ENCODE results near the gene NHS.
A peak's percentile ranks its signal among the peaks of the same experiment; 100 is the strongest.

Gene NHS

GRCh38 chrX:17374619-17375366 lies at the start of gene NHS:
Gene NHS, plus strand, starts transcription at chrX:17375200. Its CDS starts 558 bp downstream, at chrX:17375758.
- DNase-seq (ENCODE audit: low spot score) = peak; percentile 23

- no peak for DNase-seq (ENCODE audit: low spot score)
These were observed 46.2 kb upstream of the NHS start for GRCh38 chrX:17328837-17329236.

GRCh38 chrX:17336377-17336776 lies 38.6 kb upstream of the NHS start:
- DNase-seq (ENCODE audit: low spot score) = no peak

- DNase-seq (ENCODE audit: low spot score) = no peak
These were observed 19.0 kb upstream of the NHS start for GRCh38 chrX:17355976-17356375.

- peak; percentile 58 for DNase-seq (ENCODE audit: low spot score)
These were observed 15.5 kb upstream of the NHS start for GRCh38 chrX:17359500-17359899.

- no peak for DNase-seq (ENCODE audit: low spot score)
These were observed 13.4 kb upstream of the NHS start for GRCh38 chrX:17361620-17362019.

- DNase-seq (ENCODE audit: low spot score) = no peak
These were observed 7.0 kb upstream of the NHS start for GRCh38 chrX:17368002-17368401.

GRCh38 chrX:17369309-17369708 lies 5.7 kb upstream of the NHS start:
- no peak for DNase-seq (ENCODE audit: low spot score)

- DNase-seq (ENCODE audit: low spot score) = no peak
These were observed 4.8 kb upstream of the NHS start for GRCh38 chrX:17370191-17370590.

GRCh38 chrX:17372052-17372451 lies 2.9 kb upstream of the NHS start:
- peak; percentile 4 for DNase-seq (ENCODE audit: low spot score)

- DNase-seq (ENCODE audit: low spot score) = no peak
These were observed 1.7 kb upstream of the NHS start for GRCh38 chrX:17373337-17373736.

GRCh38 chrX:17375367-17375636 lies 302 bp downstream of the NHS start:
- no peak for DNase-seq (ENCODE audit: low spot score)

- DNase-seq (ENCODE audit: low spot score) = no peak
These were observed 834 bp downstream of the NHS start for GRCh38 chrX:17375637-17376430.

- no peak for DNase-seq (ENCODE audit: low spot score)
These were observed 1.6 kb downstream of the NHS start for GRCh38 chrX:17376431-17377077.

GRCh38 chrX:17377091-17377717 lies 2.2 kb downstream of the NHS start:
- DNase-seq (ENCODE audit: low spot score) = no peak

GRCh38 chrX:17377795-17378194 lies 2.8 kb downstream of the NHS start:
- DNase-seq (ENCODE audit: low spot score) = no peak

GRCh38 chrX:17380221-17380620 lies 5.2 kb downstream of the NHS start:
- no peak for DNase-seq (ENCODE audit: low spot score)

- no peak for DNase-seq (ENCODE audit: low spot score)
These were observed 15.4 kb downstream of the NHS start for GRCh38 chrX:17390419-17390850.

- no peak for DNase-seq (ENCODE audit: low spot score)
These were observed 20.2 kb downstream of the NHS start for GRCh38 chrX:17395154-17395553.

- no peak for DNase-seq (ENCODE audit: low spot score)
These were observed 22.1 kb downstream of the NHS start for GRCh38 chrX:17397074-17397473.

GRCh38 chrX:17403189-17403691 lies 28.2 kb downstream of the NHS start:
- DNase-seq (ENCODE audit: low spot score) = no peak

GRCh38 chrX:17403972-17404371 lies 29.0 kb downstream of the NHS start:
- DNase-seq (ENCODE audit: low spot score) = no peak
